ENCODE measurements around the gene BTBD17. TPM values are rescaled to one million over a fixed set of nuclear protein-coding genes. Genes with fewer than 3 reads are reported as not detected.
A peak's percentile ranks its signal among the peaks of the same experiment; 100 is the strongest.

The BTBD17 gene
- total RNA-seq, 6 donors from 2014 or later = 1.2 TPM; not detected in 5

- no peak overlapping the region for H3K27ac ChIP-seq
- no peak overlapping the region for H3K4me3 ChIP-seq
- peaks cover 6 to 22% (median 10%) of the 10 kb centered on the region in 4 donors for H3K4me1 ChIP-seq
- DNase-seq = no peak
- ATAC-seq (ENCODE audit: low FRiP score in 2 of 2) = no peak
- no peak for TF ChIP-seq CTCF (IDR thresholded peaks at IDR 0.05)
- no peak for TF ChIP-seq POLR2A (IDR thresholded peaks at IDR 0.05)
- TF ChIP-seq EP300 (IDR thresholded peaks at IDR 0.05) = no peak
- no peak for TF ChIP-seq POLR2AphosphoS5 (IDR thresholded peaks at IDR 0.05)
- 69 to 73% methylated on average over 10 of the region's 10 CpGs for WGBS, 2 donors
- H3K36me3 ChIP-seq = no peaks in the 10 kb centered on the region
- no peaks in the 10 kb centered on the region for H3K9me3 ChIP-seq
- peaks cover 0 to 57% (median 31%) of the 10 kb centered on the region in 4 donors for H3K27me3 ChIP-seq
These were observed 8.1 kb downstream of the BTBD17 start for GRCh38 chr17:74353446-74354060.

GRCh38 chr17:74351552-74352210 lies 10.0 kb downstream of the BTBD17 start:
- H3K27ac ChIP-seq = no peak overlapping the region
- peaks cover 0 to 41% (median 19%) of the 10 kb centered on the region in 4 donors for H3K27me3 ChIP-seq
- DNase-seq (peak in 1 of 2 donors; percentile 79), ATAC-seq (ENCODE audit: low FRiP score in 2 of 2) (no peak)
- TF ChIP-seq POLR2A (IDR thresholded peaks at IDR 0.05) = no peak
- TF ChIP-seq EP300 (IDR thresholded peaks at IDR 0.05) = no peak
- TF ChIP-seq POLR2AphosphoS5 (IDR thresholded peaks at IDR 0.05) = no peak
- TF ChIP-seq CTCF (IDR thresholded peaks at IDR 0.05) = no peak
- H3K9me3 ChIP-seq = no peaks in the 10 kb centered on the region
- WGBS, 2 donors = 5 to 6% methylated on average over 29 to 38 of the region's 55 CpGs
- no peak overlapping the region for H3K4me3 ChIP-seq
- peaks cover 0 to 12% (median 2%) of the 10 kb centered on the region in 4 donors for H3K4me1 ChIP-seq
- H3K36me3 ChIP-seq = no peaks in the 10 kb centered on the region

GRCh38 chr17:74350486-74350885 lies 11.2 kb downstream of the BTBD17 start:
- WGBS, 2 donors = 60 to 79% methylated on average over 11 to 19 of the region's 20 CpGs
- Histone ChIP-seq H3K4me3 (no peak overlapping the region), H3K36me3 (no peaks in the 10 kb centered on the region), H3K27me3 (peaks cover 0 to 35% (median 13%) of the 10 kb centered on the region in 4 donors), H3K9me3 (no peaks in the 10 kb centered on the region), H3K4me1 (peaks cover 0 to 7% (median 0%) of the 10 kb centered on the region in 4 donors), H3K27ac (no peak overlapping the region)
- TF ChIP-seq CTCF (IDR thresholded peaks at IDR 0.05) (no peak), POLR2AphosphoS5 (IDR thresholded peaks at IDR 0.05) (no peak), EP300 (IDR thresholded peaks at IDR 0.05) (no peak), POLR2A (IDR thresholded peaks at IDR 0.05) (no peak)
- peak in 1 of 2 donors; percentile 72 for DNase-seq
- no peak for ATAC-seq (ENCODE audit: low FRiP score in 2 of 2)

DNA sequence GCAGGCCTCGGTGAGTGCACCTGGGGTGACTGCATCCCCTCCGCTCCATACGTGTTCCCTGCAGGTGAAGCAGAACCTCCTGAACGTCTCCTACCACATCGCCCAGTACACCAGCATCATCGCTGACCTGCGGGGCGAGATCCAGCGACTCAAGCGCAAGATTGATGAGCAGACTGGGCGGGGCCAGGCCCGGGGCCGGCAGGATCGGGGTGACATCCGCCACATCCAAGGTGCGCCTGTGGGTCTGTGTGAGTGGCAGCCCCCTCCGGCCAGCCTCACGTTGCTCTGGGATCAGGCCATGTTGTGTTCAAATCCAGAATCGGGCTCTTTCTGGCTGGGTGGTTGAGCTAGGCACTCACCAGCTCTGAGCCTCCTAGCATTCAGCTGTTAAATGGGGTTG lies 12.5 kb downstream of the BTBD17 start:
- Histone ChIP-seq H3K4me1 (peaks cover 0 to 7% (median 0%) of the 10 kb centered on the region in 4 donors), H3K4me3 (no peak overlapping the region), H3K36me3 (no peaks in the 10 kb centered on the region), H3K27ac (no peak overlapping the region), H3K9me3 (no peaks in the 10 kb centered on the region), H3K27me3 (peaks cover 0 to 24% (median 8%) of the 10 kb centered on the region in 4 donors)
- TF ChIP-seq EP300 (IDR thresholded peaks at IDR 0.05) (no peak), POLR2AphosphoS5 (IDR thresholded peaks at IDR 0.05) (no peak), POLR2A (IDR thresholded peaks at IDR 0.05) (no peak), CTCF (IDR thresholded peaks at IDR 0.05) (no peak)
- ATAC-seq (ENCODE audit: low FRiP score in 2 of 2) (no peak), DNase-seq (peak in 1 of 2 donors; percentile 74)
- 72 to 82% methylated on average over 6 to 19 of the region's 19 CpGs for WGBS, 2 donors
